Type B pancreatic cell (in vitro differentiated cells): ENCODE measurements around the gene CUL5. TPM values are rescaled to one million over a fixed set of nuclear protein-coding genes. Genes with fewer than 3 reads are reported as not detected.

Source experiments
- DNase-seq: peaks from one replicate; pipeline ENCODE4 v3.0.0; 2021; ENCODE audit warnings: mixed read lengths; ENCODE audit not compliant: unreplicated experiment; ENCODE audit errors: extremely low spot score
- H3K27ac Mint-ChIP-seq: 2 replicates; pipeline ENCODE4 v1.8.0; 2021; ENCODE audit warnings: mild to moderate bottlenecking, mixed read lengths
- H3K27me3 Mint-ChIP-seq: 2 replicates; pipeline ENCODE4 v1.8.0; 2021; ENCODE audit warnings: mixed read lengths
- H3K36me3 Mint-ChIP-seq: 2 replicates; pipeline ENCODE4 v1.8.0; 2021; ENCODE audit warnings: mixed read lengths
- H3K4me1 Mint-ChIP-seq: one replicate; pipeline ENCODE4 v1.8.0; 2021; ENCODE audit warnings: mixed read lengths; ENCODE audit not compliant: unreplicated experiment
- H3K4me3 Mint-ChIP-seq: 2 replicates; pipeline ENCODE4 v1.8.0; 2021; ENCODE audit warnings: mild to moderate bottlenecking, mixed read lengths
- H3K9me3 Mint-ChIP-seq: 2 replicates; pipeline ENCODE4 v1.8.0; 2021; ENCODE audit warnings: mixed read lengths
- CTCF ChIP-seq: fragments of 200-600 bp; sonication (generic); conservative IDR thresholded peaks from 2 replicates; pipeline ENCODE4 v1.5.0; 2021; ENCODE audit warnings: antibody characterized with exemption, mild to moderate bottlenecking
- total RNA-seq: library from RNA; stranded (reverse); gene quantifications from 2 replicates; pipeline ENCODE4 v1.2.1, GENCODE V29; 2021; ENCODE audit warnings: low replicate concordance

The CUL5 gene
- total RNA-seq, 1 donor from 2014 or later = 37.9 TPM

- Mint-ChIP-seq H3K4me3 (no peak overlapping the region), H3K9me3 (no peaks in the 10 kb centered on the region), H3K27ac (no peak overlapping the region), H3K36me3 (peaks cover 35% of the 10 kb centered on the region), H3K4me1 (peaks cover 29% of the 10 kb centered on the region), H3K27me3 (no peaks in the 10 kb centered on the region)
- no peak for DNase-seq
- no peak for TF ChIP-seq CTCF
Measured at GRCh38 chr11:108034952-108035351, 26.3 kb downstream of the CUL5 start.

GRCh38 chr11:108035690-108036089, 27.0 kb downstream of the CUL5 start:
- Mint-ChIP-seq H3K27ac (no peak overlapping the region), H3K9me3 (no peaks in the 10 kb centered on the region), H3K4me3 (no peak overlapping the region), H3K36me3 (peaks cover 27% of the 10 kb centered on the region), H3K27me3 (no peaks in the 10 kb centered on the region), H3K4me1 (peaks cover 29% of the 10 kb centered on the region)
- DNase-seq = no peak
- TF ChIP-seq CTCF = no peak

GRCh38 chr11:108037211-108037610, 28.5 kb downstream of the CUL5 start:
- Mint-ChIP-seq H3K27me3 (no peaks in the 10 kb centered on the region), H3K36me3 (peaks cover 18% of the 10 kb centered on the region), H3K4me1 (peaks cover 29% of the 10 kb centered on the region), H3K9me3 (no peaks in the 10 kb centered on the region), H3K4me3 (no peak overlapping the region), H3K27ac (no peak overlapping the region)
- DNase-seq = no peak
- no peak for TF ChIP-seq CTCF

- DNase-seq = no peak
- Mint-ChIP-seq H3K4me1 (peaks cover 25% of the 10 kb centered on the region), H3K4me3 (no peak overlapping the region), H3K36me3 (peaks cover 15% of the 10 kb centered on the region), H3K9me3 (no peaks in the 10 kb centered on the region), H3K27ac (no peak overlapping the region), H3K27me3 (no peaks in the 10 kb centered on the region)
- no peak for TF ChIP-seq CTCF
Measured at GRCh38 chr11:108037636-108038035, 28.9 kb downstream of the CUL5 start.

- Mint-ChIP-seq H3K4me3 (no peak overlapping the region), H3K9me3 (no peaks in the 10 kb centered on the region), H3K4me1 (no peaks in the 10 kb centered on the region), H3K27me3 (no peaks in the 10 kb centered on the region), H3K36me3 (peaks cover 15% of the 10 kb centered on the region), H3K27ac (no peak overlapping the region)
- TF ChIP-seq CTCF = no peak
- DNase-seq = no peak
Measured at GRCh38 chr11:108048269-108048668, 39.6 kb downstream of the CUL5 start.

- Mint-ChIP-seq H3K9me3 (no peaks in the 10 kb centered on the region), H3K27ac (no peak overlapping the region), H3K27me3 (no peaks in the 10 kb centered on the region), H3K36me3 (peaks cover 45% of the 10 kb centered on the region), H3K4me1 (no peaks in the 10 kb centered on the region), H3K4me3 (no peak overlapping the region)
- no peak for DNase-seq
- TF ChIP-seq CTCF = no peak
Measured at GRCh38 chr11:108062336-108062735, 53.6 kb downstream of the CUL5 start.
